HG03060 (cell line): ENCODE data around the gene UQCRC1.

ENCODE experiments used
- ATAC-seq: cut with Tn5 transposase; IDR thresholded peaks from one replicate; pipeline ENCODE4 v1.9.1; 2021; ENCODE audit warnings: low read depth, moderate number of reproducible peaks; ENCODE audit not compliant: unreplicated experiment

Gene UQCRC1

DNA sequence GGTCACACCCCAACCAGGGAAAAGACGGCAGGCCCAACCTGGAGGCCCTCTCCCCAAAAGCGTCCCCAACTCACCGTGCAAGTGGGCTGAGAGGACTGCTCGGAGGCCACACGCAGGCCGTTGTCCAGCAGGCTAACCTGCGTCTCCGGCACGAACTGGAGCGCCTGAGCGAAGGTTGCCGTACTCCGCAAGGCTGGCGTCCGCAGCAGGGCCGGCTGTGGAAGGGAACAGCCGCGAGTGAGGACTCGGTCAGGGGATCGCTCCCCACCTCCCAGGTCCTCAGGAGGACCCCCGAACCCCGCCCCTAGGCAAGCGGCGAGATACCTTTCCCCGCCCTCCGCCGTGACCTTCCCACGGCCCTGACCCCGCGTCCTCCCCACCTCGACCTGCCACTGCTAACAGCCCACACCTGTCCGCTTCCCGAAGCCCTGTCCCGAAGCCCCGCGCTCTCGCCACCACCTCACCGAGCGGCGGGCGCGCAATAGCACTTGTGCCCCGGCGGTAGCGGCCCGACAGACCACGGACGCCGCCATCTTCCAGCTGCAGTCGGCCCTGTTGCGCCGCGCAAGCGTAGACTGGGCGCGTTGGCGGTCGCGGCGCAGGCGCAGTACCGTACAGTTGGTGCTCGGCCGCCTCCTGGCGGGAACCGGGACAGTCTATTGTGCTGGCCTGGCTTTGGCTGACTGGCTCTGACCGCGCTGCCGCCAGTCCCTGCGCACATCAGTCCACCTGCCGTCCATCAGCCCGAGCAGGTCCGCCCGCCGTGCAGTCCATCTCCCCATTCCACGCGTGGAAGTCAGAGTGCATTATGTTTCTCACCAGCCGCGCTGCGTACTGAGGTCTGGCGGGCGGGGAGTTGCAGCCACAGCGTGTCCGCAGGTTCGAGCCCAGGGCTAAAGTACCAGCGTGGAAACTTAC lies at the start of gene UQCRC1:
Gene UQCRC1 (minus strand): TSS at position 559 of the 918 bp plus-strand sequence. CDS start 26 bp downstream, at position 533.
- ATAC-seq, result peak; percentile 73

GRCh38 chr3:48656841-48657281 lies 47.4 kb upstream of the UQCRC1 start:
- ATAC-seq, result no peak

DNA sequence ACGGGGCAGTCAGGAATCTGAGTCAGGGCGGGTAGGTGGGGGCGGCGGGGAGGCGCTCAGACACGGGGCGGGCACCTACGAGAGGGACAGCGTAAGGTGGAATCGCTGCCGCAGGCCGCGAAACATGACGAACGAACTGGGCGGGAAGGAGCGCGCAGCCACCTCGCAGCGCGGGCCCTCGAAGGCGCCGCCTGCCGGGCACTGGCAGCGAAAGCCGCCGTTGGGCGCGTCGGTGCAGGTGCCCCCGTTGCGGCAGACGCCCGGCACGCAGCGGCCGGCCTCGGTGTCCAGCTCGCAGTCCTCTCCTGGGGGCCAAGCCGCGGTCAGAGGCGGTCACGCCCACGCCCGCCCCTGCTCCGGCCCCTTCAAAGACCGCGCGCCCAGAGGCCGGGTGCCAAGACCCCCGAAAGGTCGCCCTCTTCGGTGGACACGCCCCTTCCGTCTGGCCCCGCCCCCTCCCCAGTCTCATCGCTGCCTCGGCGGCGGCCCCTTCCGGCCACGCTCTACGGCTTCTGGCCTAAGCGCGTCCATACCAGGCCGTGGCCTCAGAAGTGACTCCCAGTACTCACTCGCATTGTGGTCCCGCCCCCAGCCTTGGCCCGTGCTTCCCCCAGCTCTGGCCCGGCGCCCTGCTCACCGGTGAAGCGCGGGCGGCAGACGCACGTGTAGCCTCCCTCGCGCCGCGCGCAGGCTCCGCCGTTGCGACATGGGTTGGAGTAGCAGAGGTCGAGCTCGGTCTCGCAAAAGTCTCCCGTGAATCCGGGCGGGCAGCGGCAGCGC lies 46.8 kb upstream of the UQCRC1 start:
- no peak for ATAC-seq

DNA sequence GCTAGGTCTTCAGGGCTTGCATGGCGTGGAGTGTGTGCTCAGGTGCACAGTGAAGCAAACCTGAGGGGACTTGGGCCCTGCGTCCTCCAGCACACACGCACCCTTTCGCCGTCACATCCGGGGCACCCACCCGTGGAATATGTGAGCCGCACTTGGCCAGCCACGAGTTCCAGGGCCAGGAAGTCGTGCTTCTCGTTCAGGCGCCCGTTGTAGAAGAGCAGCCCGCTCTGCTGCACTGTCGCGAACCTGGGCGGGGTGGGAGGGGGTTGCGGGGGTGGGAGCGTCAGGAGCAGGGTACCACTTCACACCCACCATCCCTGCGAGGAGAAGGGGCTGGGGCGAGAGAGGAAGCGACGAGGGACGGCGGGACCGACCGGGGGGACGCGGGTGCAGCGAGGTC lies 46.2 kb upstream of the UQCRC1 start:
- no peak for ATAC-seq

GRCh38 chr3:48655063-48655462 lies 45.6 kb upstream of the UQCRC1 start:
- no peak for ATAC-seq

DNA sequence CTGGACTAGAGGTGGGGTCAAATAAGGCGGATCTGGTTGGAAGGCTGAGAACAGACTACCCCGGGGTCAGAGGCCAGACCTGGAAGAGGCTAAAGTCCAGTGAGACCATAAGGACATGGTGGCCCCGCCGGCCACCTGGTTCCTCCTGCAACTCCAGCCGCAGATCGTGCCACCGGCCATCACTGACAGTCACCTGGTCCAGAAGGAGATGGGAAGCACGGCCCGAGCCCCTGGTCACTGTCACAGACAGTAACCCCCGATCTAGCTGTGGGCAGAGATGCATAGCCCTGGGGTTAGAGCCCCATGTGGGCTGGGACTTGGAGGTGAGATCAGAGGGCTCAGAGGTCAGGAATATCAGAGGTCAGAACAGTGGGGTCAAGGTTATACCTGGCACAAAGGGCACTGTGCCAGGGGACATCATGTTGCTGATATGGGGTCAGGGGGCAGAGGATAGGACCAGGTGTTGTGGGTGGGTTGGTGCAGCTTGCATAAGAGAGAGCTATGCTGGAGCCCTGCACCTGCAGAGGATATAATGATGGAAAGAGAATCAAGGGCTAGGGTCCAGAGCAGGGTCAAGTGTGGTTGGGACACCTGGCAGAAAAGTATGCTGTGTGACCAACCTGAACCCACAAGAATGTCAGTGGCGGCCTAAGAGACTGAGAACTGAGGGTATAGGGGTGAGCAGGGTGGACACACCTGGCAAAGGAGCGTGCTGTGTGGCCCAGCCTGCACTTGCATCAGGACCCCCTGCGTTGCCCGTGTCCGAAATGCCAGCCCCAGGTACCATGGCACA lies 43.7 kb upstream of the UQCRC1 start:
- ATAC-seq, result no peak

- no peak for ATAC-seq
Measured at GRCh38 chr3:48651771-48652170, 42.3 kb upstream of the UQCRC1 start.

- ATAC-seq, result no peak
Measured at GRCh38 chr3:48650723-48651122, 41.3 kb upstream of the UQCRC1 start.

GRCh38 chr3:48648188-48648850 lies 38.9 kb upstream of the UQCRC1 start:
- no peak for ATAC-seq

DNA sequence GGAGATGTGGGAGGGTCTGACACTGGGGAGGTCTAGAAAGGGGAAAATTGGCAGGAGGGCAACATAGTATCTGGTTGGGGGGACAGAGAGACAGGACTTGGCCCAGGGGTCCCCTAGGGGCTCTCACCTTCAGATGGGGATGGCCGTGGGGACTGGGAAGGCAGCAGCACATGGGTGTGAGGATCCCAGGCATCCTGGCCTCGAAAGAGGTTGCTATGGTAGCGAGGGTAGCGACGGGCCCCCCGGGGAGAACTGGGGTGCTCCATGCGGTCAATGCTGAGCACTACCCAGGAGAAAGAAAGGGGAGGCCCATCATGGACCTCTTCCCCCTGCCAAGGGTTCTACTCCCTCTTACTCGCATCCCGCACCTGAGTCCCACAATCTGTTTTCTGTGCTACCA lies 38.3 kb upstream of the UQCRC1 start:
- ATAC-seq, result no peak

DNA sequence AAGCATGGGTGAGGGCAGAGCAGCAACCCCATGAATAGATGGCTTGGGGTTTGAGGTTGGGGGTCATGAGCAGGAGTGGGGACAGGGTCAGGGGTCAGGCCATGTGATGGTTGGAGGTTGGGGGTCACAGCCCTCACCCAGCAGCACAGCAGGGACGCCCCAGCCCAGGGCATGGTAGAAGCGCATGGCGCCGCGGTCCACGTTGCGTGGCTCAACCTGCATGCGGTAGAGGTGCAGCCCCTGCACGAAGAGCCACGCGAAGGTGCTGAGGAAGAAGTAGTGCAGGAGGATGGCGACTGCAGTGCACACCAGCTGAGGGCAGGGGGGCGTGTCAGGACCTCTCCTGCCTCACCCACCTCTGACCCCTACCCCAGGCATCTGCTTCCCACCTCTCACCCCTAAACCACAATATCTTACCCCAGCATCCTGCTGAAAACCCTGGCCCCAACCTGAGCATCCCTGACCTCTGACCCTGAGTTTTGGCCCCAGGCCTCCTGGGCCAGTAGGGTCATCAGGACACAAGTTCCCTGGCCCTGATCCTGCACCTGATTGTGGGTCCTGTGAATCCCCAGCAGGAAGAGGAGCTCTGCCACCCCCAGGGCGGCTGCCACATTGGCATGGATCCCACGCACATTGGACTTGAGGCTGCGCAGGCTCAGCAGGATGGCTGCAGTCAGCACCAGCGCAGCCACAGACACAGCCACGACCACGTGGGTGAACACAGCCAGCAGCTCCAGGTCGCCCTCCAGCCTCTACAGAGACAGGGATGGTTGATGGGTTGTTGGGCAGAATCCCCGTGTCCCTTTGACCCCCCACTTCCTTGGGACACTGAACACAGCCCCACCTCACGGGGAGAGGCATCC lies 35.7 kb upstream of the UQCRC1 start:
- ATAC-seq, result no peak

DNA sequence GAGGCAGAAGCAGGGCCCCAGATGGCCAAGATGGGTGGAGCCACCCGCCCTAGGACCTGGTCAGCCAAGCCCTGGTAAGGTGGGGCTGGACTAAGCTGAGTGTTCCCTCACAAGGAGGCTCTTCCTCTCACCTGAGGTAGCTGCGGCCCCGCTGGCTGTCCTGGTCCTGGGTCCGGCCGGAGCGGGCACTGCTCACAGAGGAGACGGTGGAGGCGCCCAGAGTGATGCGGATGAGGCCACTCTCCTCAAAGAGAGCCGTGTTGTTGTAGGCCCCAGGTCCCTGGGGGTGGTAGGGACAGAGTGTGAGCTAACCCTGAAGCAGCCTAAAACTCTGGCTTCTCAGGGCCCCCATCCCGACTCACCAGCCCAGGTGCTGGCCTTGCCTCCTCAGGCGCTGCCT lies 33.2 kb upstream of the UQCRC1 start:
- ATAC-seq, result no peak

GRCh38 chr3:48641396-48641795 lies 31.9 kb upstream of the UQCRC1 start:
- ATAC-seq, result no peak

DNA sequence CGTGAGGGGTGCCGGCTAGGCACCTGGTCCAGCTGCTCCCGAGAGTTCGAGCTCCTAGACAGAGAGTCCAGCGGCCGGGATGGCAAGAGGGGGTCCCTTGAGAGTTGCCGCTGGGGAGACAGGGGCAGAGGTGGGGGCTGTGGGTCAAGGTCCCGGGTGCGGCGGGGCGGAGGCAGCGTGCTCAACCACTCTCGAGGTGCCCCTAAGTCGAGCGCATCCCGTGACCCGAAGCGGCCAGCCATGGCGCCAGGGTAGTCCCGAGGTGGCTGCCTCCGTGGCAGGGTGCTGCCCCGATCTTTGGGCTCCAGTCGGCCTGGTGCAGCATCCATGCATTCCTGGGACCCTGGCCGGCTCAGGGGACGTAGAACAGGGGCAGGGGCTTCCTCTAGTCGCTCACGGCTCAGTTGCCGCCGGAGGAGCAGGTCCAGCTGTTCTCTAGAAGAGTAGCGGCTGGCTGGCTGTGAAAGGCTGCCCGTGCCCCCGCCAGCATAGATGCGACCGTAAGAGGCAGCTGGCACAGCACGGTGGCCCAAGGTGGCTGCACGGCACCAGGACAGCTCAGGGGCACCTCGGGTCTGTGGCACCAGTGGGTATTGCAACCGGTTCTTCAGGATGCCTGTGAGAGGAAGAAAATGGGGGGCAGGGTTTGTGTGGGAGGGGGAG lies 30.6 kb upstream of the UQCRC1 start:
- ATAC-seq, result no peak

GRCh38 chr3:48637305-48637704 lies 27.9 kb upstream of the UQCRC1 start:
- no peak for ATAC-seq

DNA sequence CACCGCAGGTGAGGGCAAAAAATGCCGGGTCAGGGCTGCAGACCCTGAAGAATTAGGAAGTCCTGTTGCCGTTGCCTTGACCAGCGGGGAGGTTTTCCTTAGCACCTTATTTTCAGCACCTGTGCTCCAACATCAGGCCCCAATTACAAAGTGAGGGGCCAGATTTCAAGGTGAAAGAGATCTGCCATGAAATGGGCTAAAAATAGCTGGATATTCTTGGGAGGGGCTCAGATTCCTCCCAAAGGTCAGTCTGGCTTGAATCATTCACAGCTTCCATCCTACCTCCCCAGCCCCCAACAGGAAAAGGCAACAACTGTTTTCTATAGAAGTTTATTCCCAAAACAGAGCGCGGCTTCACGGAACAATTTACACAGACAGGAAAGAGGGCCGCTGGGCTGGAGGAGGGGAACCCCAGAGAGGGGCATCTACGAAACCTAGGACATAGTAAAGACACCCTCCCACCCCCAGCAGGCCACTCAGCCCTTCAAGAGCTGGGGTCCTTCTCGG lies 26.8 kb upstream of the UQCRC1 start:
- ATAC-seq, result no peak

DNA sequence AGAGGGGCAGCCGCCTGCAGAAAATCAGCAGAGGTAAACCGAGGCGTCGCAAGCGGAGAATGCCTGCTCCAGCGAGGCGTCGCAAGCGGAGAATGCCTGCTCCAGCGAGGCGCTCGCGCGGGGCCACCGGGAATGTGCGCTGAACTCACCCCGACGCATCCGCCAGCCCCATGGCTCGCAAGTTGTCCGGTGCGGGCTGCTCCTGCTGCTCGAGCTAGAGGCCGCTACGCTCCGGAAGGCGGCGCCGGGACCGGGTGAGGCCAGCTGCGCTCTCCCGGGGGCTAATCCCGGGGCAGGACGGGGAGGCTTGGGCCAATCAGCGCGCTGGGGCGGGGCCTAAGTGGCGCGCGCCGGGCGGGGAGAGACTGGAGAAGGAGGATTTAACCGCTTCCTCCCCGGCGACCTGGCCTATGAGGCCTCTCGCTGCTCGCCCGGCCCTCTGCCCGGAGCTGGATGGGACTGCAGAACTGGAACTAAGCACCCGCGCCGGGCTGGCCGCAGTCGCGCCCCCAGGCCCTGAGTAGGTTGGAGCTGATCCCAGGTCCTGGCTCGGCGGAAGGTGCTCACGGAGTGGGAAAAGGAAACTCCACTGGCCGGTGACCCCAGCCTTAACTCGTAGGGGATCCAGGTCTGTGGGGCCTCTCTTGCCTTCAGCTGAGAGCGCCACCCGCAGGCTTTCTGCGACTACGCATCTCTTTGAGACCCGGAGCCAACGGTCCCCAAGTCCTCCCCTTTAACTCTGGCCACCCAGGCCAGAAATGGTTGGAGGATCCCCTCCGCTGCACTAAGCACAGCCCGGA lies 26.0 kb upstream of the UQCRC1 start, which contains the start of gene SLC26A6:
Gene SLC26A6 (minus strand): TSS at position 240 of the 800 bp plus-strand sequence. CDS start 68 bp downstream, at position 172.
- peak; percentile 67 for ATAC-seq
